GM13977 (cell line): ENCODE measurements around the gene MAPK10.

Experiments used
- DNase-seq: peaks from one replicate; pipeline ENCODE4 v3.0.0; 2012; ENCODE audit warnings: low spot score
- CTCF ChIP-seq: IDR thresholded peaks from 2 replicates; pipeline ENCODE4 v1.5.1; 2012; ENCODE audit warnings: mild to moderate bottlenecking, control low read depth; ENCODE audit not compliant: insufficient read depth; ENCODE audit errors: extremely low read depth, missing control alignments
- in situ Hi-C: fragments of 300-500 bp; cut with MboI; formaldehyde crosslinking; loops from one replicate; pipeline ENCODE4 v1.12.0; 2022; ENCODE audit warnings: low sequenced_read_pairs, low pct_unique_long_range_greater_than_20kb, mixed read lengths, inconsistent platforms; ENCODE audit not compliant: unreplicated experiment

Gene MAPK10

GRCh38 chr4:86354390-86354789 is 5.5 kb downstream of the MAPK10 start:
- DNase-seq: no peak
- in situ Hi-C loops: no loop called here
- no peak for TF ChIP-seq CTCF

- no peak for DNase-seq
- in situ Hi-C loops: no loop called here
- TF ChIP-seq CTCF: no peak
These were observed 13.5 kb downstream of the MAPK10 start for GRCh38 chr4:86346320-86346719.

- TF ChIP-seq CTCF: no peak
- DNase-seq: no peak
- in situ Hi-C loops: no loop called here
These were observed 15.7 kb downstream of the MAPK10 start for GRCh38 chr4:86344127-86344526.

GRCh38 chr4:86338989-86339388 is 20.9 kb downstream of the MAPK10 start:
- in situ Hi-C loops: no loop called here
- TF ChIP-seq CTCF: no peak
- no peak for DNase-seq

- no peak for TF ChIP-seq CTCF
- in situ Hi-C loops: no loop called here
- DNase-seq: no peak
These were observed 21.3 kb downstream of the MAPK10 start for GRCh38 chr4:86338521-86338920.

- TF ChIP-seq CTCF: no peak
- in situ Hi-C loops: no loop called here
- no peak for DNase-seq
These were observed 25.7 kb downstream of the MAPK10 start for GRCh38 chr4:86334020-86334750.
